Renal pelvis (tissue), 4 donors: Measurements from ENCODE around the gene KLRC3. TPM values are rescaled to one million over a fixed set of nuclear protein-coding genes. Genes with fewer than 3 reads are reported as not detected.
"Not testable (repeated sequence)": the region's sequence is repeated elsewhere in the genome, so short reads cannot be mapped to it uniquely, and the experiment has no call there.

Source experiments
- DNase-seq: peaks from one replicate; pipeline ENCODE4 v3.0.0-alpha.2; 2013
- polyA plus RNA-seq, 3 donors: library from polyadenylated mRNA; unstranded; fragments of 120-200 nt; gene quantifications; one replicate each; pipeline ENCODE4 v1.2.1, GENCODE V29; 2013; ENCODE audit not compliant: insufficient read length in 3 of 3

KLRC3 gene
- polyA plus RNA-seq, 3 donors: 0.25 TPM; not detected in 2

DNA sequence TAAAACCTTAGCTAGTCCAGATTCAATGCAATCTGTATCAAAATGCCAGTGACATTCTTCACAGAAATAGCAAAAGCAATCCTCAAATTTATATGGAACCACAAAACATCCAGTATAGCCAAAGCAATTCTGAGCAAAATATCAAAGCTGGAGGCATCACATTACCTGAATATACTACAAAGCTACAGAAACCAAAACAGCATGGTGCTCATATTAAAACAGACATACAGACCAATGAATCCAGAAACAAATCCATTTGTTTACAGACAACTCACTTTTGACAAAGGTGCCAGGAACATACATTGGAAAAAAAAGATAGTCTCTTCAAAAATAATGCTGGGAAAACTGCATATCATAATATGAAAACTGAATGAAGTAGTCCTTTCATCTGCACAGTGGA lies 15.6 kb downstream of the KLRC3 start:
- no peak for DNase-seq

DNA sequence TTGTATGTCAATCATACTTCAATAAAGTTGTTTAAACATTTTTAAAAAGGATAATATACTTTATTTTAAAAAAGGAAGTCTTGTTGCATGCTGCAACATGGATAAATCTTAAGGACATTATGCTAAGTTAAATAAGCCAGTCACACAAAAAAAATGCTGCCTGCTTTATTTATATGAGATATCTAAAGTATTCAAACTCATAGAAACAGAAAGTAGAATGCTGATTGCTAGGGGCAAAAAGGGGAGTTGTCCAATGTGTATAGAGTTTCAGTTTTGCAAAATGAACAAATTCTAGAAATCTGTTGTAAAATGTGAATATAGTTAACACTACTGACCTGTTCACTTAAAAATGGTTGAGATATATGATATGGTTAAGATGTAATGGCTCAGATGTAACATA lies 19.6 kb downstream of the KLRC3 start:
- no peak for DNase-seq

DNA sequence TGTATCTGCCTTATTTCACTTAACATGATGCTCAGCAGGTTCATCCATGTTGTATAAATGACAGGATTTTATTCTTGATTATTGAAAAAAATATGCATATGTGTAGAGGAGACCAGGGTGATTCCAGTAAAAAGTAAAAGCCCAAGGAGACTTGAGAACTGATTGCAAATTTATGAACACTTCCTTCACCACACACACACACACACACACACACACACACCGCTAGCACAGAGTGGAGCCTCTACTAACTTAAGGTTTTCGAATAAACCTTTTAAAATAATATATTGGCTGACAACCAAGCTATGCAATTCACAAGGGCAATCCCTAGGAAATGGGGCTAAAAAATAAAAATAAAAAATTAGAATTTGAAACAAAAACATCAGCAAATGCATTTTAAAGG lies 22.2 kb downstream of the KLRC3 start:
- no peak for DNase-seq

DNA sequence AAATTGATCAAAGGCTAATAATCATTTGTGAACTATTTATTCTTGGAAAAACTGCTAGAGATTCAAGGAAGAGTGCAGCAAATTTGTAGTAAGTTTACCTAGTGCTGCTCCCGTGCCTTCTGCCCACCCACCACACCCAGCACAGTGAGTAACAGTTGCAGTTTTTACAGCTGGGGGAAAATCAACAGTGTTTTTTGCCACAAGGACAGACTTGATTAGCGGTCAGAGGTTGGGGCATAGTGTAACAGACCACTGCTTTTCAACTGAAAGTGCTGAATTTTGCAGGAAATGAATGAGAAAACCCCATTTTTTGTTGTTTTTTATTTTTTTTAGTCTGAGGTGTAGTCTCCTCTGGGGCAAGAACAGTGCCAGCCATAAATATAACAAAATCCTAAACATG lies 23.1 kb downstream of the KLRC3 start:
- no peak for DNase-seq

DNA sequence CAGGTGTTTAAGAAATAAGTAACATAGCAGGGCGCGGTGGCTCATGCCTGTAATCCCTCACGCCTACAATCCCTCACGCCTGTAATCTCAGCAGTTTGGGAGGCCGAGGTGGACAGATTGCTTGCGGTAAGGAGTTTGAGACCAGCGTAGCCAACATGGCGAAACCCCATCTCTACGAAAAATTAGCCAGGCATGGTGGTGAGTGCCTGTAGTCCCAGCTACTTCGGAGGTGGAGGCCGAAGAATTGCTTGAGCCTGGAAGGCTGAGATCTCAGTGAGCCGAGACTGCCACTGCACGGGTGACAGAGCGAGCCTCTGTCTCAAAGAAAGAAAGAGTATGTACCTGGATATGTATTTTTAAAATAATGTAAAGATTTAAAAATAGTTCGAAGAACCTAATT lies 24.2 kb downstream of the KLRC3 start:
- DNase-seq: not testable (repeated sequence)

DNA sequence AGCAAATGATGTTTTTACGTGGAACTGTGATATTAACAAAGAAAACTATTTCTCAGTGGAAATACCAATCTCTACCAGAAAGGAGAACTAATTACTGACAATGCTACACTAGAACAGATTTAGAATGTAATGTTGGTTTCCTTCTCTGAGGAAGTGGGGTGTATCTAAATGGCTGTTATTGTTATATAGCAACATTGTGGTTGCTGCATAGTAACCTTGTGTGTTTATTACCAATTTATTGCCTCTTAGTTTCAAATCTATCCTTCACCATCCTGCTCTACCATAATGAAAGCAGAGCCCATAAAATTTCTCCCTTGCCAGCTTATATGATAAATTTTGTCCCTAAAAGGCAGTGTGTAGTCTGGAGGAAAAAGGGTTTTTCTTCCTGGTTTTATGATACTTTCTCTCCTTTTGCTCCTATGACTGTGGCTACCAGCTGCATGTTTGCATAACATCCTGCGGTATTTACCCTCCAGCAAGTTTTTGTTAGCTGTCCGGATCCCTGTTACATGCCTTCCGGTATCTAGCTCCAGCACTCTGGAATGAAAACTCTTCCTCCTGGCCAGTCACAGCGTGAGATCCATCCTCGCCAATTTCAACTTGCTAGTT lies 24.9 kb downstream of the KLRC3 start:
- peak; percentile 24 for DNase-seq

DNA sequence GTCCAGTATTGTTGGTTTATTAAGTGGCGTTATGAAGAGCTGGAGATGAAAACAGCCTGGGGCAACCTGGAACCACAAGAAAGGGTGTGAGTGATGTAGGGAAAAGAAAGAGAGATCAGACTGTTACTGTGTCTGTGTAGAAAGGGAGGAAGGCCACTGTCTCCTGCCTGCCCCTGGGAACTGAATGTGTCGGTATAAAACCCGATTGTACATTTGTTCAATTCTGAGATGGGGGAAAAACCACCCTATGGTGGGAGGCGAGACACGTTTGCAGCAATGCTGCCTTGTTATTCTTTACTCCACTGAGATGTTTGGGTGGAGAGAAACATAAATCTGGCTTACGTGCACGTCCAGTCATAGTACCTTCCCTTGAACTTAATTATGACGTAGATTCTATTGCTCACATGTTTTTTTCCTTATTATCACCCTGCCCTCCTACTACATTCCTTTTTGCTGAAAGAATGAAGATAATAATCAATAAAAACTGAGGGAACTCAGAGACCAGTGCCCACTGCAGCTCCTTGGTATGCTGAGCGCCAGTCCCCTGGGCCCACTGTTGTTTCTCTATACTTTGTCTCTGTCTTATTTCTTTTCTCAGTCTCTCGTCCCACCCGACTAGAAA lies 25.8 kb downstream of the KLRC3 start:
- DNase-seq: not testable (repeated sequence)

DNA sequence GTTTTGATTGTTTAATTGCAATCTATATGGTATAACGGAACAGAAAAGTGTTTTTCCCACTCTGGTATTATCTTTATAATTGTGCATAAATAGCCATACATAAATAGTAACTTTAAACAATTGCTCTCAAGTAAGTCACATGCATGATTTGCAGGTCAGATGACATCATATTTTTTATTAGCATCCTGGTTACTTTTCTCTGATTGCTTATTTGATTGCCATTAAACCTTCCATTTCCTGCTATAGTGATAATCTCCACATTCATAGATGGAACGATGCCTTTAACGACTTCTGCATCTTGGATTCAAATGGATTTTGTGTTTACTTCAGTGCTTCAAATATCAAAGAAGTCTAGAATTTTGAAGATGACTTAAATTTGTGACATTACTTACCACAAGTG lies 27.1 kb downstream of the KLRC3 start:
- no peak for DNase-seq

DNA sequence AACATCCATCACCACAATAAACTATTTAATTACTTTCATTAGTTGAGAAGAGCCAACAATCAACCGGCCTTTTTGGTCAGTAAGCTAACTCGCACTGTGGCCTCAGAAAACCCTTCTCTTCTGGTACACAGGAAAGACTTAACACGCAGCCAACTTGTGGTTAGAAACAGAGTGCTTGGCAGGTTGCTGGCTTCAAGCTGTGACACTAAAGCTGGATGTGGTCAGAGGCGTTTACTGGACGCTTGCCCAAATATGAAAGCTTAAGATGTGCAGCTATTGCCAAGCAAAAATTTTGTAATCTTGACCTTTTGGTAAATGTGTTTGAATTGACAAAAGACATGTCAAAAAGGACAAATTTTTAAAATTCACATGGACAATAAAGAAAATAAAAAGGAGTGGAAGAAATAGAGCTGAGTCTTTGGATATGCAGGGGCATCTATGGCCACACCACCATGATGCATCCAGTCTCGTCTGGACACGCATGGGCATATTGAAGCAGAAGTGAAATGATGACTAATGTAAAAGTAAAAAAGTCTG lies 27.9 kb downstream of the KLRC3 start:
- DNase-seq: no peak

DNA sequence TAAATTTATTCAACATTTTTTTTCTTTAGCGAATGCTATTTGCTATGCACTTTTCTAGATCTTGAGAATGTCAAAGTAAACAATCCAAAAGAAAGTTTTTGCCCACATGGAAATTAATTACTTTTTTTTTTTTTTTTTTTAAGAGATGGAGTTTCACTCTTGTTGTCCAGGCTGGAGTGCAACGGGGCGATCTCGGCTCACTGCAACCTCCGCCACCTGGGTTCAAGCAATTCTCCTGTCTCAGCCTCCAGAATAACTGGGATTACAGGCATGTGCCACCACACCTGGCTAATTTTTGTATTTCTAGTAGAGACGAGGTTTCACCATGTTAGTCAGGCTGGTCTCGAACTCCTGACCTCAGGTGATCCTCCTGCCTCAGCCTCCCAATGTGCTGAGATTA lies 29.4 kb downstream of the KLRC3 start:
- DNase-seq: not testable (repeated sequence)

DNA sequence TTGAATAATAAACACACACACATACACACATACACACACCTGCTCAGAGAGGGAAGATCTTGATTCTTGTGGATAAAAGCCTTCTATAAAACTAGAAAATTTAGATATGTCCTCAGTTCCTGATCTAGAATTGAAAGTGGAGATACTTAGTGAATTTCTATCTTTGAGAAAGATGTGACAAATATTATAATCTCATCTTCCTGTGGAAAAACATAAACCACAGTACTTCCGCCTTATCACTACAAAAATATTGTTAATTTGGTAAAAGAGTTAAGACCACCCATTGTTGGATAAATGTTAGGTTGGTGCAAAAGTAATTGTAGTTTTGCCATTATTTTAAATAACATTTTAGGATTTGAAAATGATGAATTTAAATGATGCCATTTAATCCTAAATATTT lies 30.5 kb downstream of the KLRC3 start, which contains the start of gene KLRK1:
Gene KLRK1 (minus strand): TSS at position 138 of the 400 bp plus-strand sequence. CDS start 1,231 bp downstream, outside the sequence.
- DNase-seq: no peak

DNA sequence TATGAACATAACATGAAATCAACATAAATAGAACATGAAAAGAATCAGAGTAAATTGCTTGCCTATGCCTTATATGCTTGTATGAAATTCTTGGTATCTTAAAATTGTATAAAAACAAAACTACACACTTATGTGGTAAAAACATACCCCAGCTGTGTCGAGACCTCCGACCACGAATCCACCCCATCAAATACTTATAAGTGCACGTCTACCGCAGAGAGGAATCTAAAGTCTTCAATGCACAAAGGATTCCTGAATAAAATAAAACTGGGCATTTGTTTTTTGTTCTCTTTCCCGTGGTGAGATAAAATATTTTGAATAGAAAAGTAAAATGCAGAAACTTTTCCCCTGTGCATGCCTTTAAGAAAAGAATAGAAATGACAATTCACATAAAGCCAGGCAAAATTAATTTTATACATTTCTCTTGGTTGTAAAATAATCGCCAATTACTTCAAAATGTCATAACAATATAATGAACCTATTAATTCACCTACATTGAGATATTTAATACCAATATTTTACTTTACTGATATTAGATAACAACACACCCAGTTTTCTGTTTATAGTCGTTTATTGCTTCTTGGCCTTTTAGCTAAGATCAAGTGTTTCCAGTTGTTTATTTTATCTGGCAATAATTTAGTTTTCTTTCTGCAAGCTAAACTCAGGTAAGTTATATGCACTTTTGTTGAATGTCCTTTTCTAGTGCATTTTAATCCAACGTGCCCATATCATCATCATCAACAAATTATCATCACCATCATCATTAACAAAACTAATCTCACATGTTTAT lies 31.6 kb downstream of the KLRC3 start:
- no peak for DNase-seq

DNA sequence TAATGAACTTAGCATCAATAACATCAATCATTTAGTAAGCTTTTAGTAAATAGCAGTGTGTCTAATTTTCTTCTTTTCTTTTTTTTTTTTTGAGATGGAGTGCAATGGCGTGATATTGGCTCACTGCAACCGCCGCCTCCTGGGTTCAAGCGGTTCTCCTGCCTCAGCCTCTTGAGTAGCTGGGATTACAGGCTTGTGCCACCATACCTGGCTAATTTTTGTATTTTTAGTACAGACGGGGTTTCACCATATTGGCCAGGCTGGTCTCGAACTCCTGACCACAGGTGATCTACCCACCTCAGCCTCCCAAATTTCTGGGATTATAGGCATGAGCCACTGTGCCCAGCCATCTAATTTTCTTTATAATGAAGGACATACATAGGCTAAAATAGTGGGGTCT lies 32.9 kb downstream of the KLRC3 start:
- not testable (repeated sequence) for DNase-seq

DNA sequence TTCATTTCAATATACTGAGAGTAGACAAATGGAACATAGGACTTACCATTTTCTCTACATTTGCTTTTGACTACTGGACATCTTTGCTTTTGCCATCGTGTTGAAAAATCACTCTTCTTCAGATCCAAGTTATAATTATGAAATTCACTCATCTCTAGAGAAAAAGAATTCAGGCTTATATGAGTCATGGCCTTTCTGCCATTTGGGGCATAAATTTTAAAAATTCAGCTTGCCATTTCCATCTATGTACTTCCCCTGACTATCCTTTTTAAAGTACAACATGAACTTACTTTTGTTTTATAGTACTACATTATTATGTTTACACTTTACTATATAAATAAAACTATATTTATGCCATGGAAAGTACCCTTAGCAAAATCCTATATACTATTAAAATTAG lies 33.5 kb downstream of the KLRC3 start:
- no peak for DNase-seq

DNA sequence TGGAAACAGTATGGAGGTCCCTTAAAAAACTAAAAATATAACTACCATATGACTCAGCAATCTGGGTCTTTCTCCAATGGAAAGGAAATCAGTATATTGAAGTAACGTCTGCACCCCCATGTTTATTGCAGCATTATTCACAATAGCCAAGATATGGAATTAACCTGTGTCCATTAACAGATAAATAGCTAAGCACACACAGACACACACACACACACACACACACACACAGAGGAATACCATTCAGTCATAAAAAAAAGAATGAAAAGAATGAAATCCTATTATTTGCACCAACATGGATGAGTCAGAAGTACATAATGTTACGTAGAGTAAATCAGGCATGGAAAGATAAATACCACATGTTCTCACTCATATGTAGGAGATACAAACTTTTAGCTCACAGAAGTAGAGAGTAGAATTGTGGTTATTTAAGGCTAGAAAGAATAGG lies 35.2 kb downstream of the KLRC3 start:
- DNase-seq: no peak

DNA sequence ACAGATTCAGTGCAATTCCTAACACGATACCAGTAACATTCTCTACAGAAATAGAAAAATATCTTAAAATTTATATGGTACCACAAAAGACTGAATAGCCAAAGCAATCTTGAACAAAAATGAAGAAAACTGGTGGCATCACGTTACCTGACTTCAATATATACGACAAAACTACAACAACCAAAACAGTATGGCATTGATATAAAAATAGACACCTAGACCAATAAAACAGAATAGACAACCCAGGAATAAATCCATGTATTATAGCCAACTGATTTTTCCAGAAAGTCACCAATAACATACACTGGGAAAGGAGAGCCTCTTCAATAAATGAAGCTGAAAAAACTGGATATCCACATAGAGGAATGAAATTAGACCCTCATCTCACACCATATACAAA lies 36.2 kb downstream of the KLRC3 start:
- no peak for DNase-seq

DNA sequence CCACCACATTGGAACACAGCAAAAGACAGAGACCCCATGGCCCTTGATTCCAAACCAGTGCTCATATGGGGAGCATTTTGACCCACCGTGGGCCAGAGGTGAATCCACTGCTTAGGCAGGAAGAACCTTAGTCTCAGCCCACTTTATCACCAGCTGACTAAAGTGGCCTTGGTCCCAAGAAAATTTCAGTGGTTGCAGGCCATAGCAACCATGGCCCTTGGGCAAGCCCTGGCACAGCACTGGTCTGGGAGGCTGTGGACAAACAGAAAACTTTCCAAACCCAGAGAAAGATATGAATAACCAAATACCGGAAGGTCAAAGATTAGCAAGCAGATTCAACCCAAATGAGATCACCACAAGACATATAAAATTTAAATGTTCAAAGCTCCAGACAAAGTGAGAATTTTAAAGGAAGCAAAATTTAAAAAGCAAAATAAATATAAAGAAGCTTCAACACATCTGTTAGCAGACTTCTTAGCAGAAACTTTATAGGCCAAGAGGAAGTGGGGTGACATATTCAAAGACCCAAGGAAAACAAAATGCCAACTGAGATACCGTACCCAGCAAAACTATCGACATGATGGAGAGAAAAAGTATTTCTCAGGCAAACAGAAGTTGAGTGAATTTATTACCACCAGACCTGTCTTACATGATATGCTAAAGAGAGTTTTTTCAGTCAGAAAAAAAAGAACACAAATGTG lies 38.3 kb downstream of the KLRC3 start:
- DNase-seq: no peak

DNA sequence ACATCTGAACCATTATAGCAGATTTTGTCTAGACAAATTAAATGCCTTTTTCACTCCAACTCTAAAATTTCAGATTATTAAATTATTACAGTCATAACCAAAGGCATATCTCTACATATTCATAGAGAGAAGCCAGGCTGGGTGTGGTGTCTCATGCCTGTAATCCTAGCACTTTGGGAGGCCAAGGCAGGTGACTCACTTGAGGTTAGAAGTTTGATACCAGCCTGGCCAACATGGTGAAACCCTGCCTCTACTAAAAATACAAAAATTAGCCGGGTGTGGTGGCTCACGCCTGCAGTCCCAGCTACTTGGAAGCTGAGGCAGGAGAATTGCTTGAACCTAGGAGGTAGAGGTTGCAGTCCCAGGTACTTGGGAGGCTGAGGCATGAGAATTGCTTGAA lies 41.7 kb downstream of the KLRC3 start:
- not testable (repeated sequence) for DNase-seq

DNA sequence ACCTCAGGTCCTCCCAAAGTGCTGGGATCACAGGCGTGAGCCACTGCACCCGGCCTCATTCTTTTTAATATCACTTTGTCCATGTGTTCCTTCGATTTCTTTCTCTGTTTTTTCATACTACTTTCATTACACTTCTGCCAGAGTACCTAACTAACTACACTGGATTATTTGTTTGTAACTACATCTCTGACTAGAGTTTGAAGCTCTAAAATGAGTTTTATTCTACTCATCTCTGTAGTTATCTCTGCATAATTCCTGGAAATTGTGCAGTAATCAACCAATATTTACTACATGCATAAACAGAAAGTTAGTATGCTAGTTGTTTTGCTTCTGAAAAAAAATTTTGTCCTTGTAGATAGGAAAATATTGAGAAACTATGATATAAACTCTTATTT lies 45.8 kb downstream of the KLRC3 start:
- DNase-seq: no peak

DNA sequence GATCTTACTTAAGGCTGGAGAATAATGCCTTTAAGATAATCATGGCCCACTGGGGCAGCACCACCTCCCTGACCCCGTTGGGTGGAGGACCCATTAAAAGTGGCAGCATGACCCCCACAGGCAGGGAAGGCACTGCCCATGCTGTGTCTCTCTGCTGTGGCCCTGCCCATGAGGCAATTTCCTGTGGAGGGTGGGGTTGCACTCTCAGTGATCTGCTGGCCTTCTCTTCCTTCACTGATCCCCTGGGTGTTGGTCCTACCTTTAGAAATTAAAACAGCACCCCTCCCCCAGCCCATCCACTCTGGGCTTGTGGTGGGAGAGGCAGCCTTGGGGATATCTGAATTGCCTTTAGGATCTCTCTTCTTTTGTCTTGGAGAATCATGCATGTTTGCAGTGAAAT lies 47.8 kb downstream of the KLRC3 start:
- no peak for DNase-seq

DNA sequence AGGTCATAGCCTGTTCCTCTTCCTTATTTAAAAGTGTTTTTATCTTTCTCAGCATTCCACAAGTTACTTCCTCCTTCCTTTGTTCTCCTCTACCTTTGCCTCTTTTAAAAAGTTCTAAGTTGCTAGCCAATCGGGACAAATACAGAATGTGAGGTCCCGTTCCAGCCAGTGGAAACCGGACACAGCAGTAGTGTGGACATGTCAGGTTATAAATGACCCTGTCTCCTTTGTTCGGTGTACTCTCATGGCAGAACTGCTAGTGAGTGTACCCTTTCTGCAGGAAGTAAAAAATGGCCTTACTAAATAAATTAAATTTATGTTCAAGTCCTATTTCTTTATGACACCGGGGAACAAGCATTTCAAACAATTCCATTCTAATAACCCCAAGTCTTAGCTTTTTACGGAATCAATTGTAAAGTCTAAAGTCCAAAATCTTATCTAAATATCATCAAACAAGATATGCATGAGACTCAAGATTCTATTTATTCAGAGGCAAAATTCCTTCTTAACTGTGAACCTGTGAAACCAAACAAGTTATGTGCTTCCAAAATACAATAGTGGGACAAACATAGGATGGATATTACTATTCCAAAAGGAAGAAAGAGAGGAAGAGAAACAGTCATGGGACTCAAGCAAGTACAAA lies 48.4 kb downstream of the KLRC3 start:
- DNase-seq: not testable (repeated sequence)
